SKM-1 treated with dmso at 0.1 percent for 144 hours (cell line): ENCODE measurements around the gene ATXN2L.
"Not testable (repeated sequence)": the region's sequence is repeated elsewhere in the genome, so short reads cannot be mapped to it uniquely, and the experiment has no call there.

ENCODE experiments used
- DNase-seq: peaks from one replicate; lab custom pipeline; 2025; ENCODE audit not compliant: unreplicated experiment; lab: John Stamatoyannopoulos, UW

ATXN2L gene

GRCh38 chr16:28822520-28823290, at the start of gene ATXN2L:
Gene ATXN2L, plus strand, starts transcription at chr16:28822999. Its CDS starts 261 bp downstream, at chr16:28823260.
- DNase-seq: peak; percentile 92

GRCh38 chr16:28781697-28782096, 41.1 kb upstream of the ATXN2L start:
- not testable (repeated sequence) for DNase-seq

GRCh38 chr16:28782357-28782756, 40.4 kb upstream of the ATXN2L start:
- DNase-seq: not testable (repeated sequence)

GRCh38 chr16:28802235-28803019, 20.4 kb upstream of the ATXN2L start:
- DNase-seq: peak; percentile 25

- not testable (repeated sequence) for DNase-seq
These were observed 15.2 kb upstream of the ATXN2L start for GRCh38 chr16:28807445-28808120.

- no peak for DNase-seq
These were observed 2.8 kb upstream of the ATXN2L start for GRCh38 chr16:28820016-28820415.

- DNase-seq: not testable (repeated sequence)
These were observed 2.3 kb upstream of the ATXN2L start for GRCh38 chr16:28820546-28820945.

- no peak for DNase-seq
These were observed 802 bp upstream of the ATXN2L start for GRCh38 chr16:28821874-28822519.

GRCh38 chr16:28823291-28823872, 583 bp downstream of the ATXN2L start:
- DNase-seq: no peak

- peak; percentile 97 for DNase-seq
These were observed 1.3 kb downstream of the ATXN2L start for GRCh38 chr16:28823873-28824716.

GRCh38 chr16:28824717-28824973, 1.8 kb downstream of the ATXN2L start:
- no peak for DNase-seq

GRCh38 chr16:28826141-28826540, 3.3 kb downstream of the ATXN2L start:
- DNase-seq: no peak

- DNase-seq: no peak
These were observed 6.9 kb downstream of the ATXN2L start for GRCh38 chr16:28829747-28830146.

- no peak for DNase-seq
These were observed 7.7 kb downstream of the ATXN2L start for GRCh38 chr16:28830531-28830930.

GRCh38 chr16:28834349-28834748, 11.6 kb downstream of the ATXN2L start:
- no peak for DNase-seq

GRCh38 chr16:28834873-28835863, 12.4 kb downstream of the ATXN2L start:
- no peak for DNase-seq

GRCh38 chr16:28835864-28836760, 13.3 kb downstream of the ATXN2L start:
- no peak for DNase-seq

GRCh38 chr16:28836761-28837064, 13.9 kb downstream of the ATXN2L start:
- DNase-seq: no peak
